Testis (tissue), 3 donors: Measurements from ENCODE around the gene GNAS. TPM values are rescaled to one million over a fixed set of nuclear protein-coding genes. Genes with fewer than 3 reads are reported as not detected.

ENCODE experiments used
- DNase-seq: peaks from one replicate; pipeline ENCODE4 v3.0.0-alpha.2; 2019
- H3K27ac ChIP-seq, 2 donors: fragments of 200-600 bp; sonication (generic); one replicate each; pipeline ENCODE4 v1.5.1; 2019
- H3K27me3 ChIP-seq: fragments of 200-600 bp; sonication (generic); one replicate; pipeline ENCODE4 v1.5.1; 2019
- H3K36me3 ChIP-seq: fragments of 200-600 bp; sonication (generic); one replicate; pipeline ENCODE4 v1.5.1; 2017; ENCODE audit warnings: low read depth; ENCODE audit errors: missing control alignments
- H3K4me1 ChIP-seq: fragments of 200-600 bp; sonication (generic); one replicate; pipeline ENCODE4 v1.5.1; 2019
- H3K4me3 ChIP-seq, 2 donors: fragments of 200-600 bp; sonication (generic); one replicate each; pipeline ENCODE4 v1.5.1; 2017 to 2019
- H3K9me3 ChIP-seq: fragments of 200-600 bp; sonication (generic); one replicate; pipeline ENCODE4 v1.5.1; 2017
- CTCF ChIP-seq, 3 experiments: fragments of 450-650 bp in 2 of 3; fragments of 200-600 bp in 1 of 3; sonication (generic) in 1 of 3; IDR thresholded peaks; one replicate each; pipeline ENCODE4 v1.5.1; 2016 to 2019; ENCODE audit warnings: antibody characterized with exemption in 3 of 3, mild to moderate bottlenecking in 2 of 3, moderate library complexity in 1 of 3
- POLR2A ChIP-seq: fragments of 450-650 bp; IDR thresholded peaks from one replicate; pipeline ENCODE4 v1.6.1; 2017; ENCODE audit warnings: antibody characterized with exemption, mild to moderate bottlenecking, moderate library complexity
- WGBS, 2 donors: methylation state at CpG; one replicate each; pipeline ENCODE4 v1.1.5; 2018; 5-methylcytosine and 5-hydroxymethylcytosine counted together
- intact Hi-C: fragments of 100-400 bp; cut with DNase I; formaldehyde crosslinking; loops from one replicate; pipeline ENCODE4 v1.15.1; 2023; ENCODE audit warnings: low total_unique reads
- polyA plus RNA-seq: library from polyadenylated mRNA; stranded (reverse); fragments of 350-450 nt; fragmentation: Illumina TruSeq; extraction: RNeasy Lipid Tissue Mini Kit (QIAGEN cat#74804); gene quantifications from one replicate; pipeline ENCODE4 v1.2.3, GENCODE V29; 2014; ENCODE audit warnings: low read depth, low replicate concordance; ENCODE audit not compliant: insufficient read depth
- total RNA-seq, 2 donors: library from RNA; depleted of rRNA; stranded (reverse); fragments of >200 nt; gene quantifications; one replicate each; pipeline ENCODE4 v1.2.3, GENCODE V29; 2016

Gene GNAS
- total and polyA plus RNA-seq, 3 donors from 2014 or later = 716 to 885 (median 880) TPM

DNA sequence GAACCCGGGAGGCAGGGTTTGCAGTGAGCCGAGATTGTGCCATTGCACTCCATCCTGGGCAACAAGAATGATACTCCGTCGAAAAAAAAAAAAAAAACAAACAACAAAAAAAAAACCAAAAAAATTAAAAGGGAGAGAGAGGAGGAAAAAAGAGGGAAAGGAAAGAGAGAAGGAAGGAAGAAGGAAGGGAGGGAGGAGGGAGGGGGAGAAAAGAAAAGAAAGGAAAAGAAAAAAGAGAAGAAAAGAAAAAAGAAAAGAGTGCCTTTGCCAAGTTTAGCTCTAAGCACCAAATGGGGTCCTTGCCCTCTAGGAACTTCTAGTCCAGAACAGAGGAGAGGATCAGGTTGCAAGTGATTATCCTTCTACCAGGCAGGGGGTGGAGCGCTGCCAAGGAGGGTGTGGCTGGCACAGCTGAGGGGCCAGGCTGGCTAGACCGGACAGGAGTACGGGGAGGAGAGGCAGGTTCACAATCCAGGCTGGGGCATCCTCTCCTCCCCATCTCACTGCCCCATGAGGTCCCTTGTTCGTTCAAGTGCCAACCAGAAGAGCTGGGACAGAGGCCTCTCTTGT lies 19.1 kb downstream of the GNAS start:
- Histone ChIP-seq H3K4me1 (no peaks in the 10 kb centered on the region), H3K9me3 (no peaks in the 10 kb centered on the region), H3K27me3 (no peaks in the 10 kb centered on the region), H3K27ac (no peak overlapping the region), H3K4me3 (no peak overlapping the region), H3K36me3 (no peaks in the 10 kb centered on the region)
- TF ChIP-seq CTCF (IDR thresholded peaks at IDR 0.05) = no peak
- TF ChIP-seq POLR2A = no peak
- DNase-seq = no peak
- intact Hi-C loops = no loop called here
- 81 to 90% methylated on average over 8 of the region's 8 CpGs for WGBS, 2 donors

DNA sequence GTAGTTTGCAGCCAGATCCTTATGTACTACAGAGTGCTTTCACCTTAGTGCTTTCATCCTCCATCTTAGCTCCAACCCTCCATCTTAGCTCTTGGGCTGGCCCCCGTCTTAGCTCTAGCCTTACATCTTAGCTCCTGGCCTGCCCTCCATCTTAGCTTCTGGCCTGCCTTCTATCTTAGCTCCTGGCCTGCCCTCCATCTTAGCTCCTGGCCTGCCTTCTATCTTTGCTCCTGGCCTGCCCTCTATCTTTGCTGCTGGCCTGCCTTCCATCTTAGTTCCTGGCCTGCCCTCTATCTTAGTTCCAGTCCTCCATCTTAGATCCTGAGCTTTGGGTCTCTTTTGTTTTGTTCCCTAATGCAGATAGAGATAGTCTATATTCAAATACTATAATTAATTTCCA lies 22.0 kb downstream of the GNAS start:
- no peak for DNase-seq
- 81 to 90% methylated on average over 1 of the region's 1 CpG for WGBS, 2 donors
- H3K9me3 ChIP-seq = no peaks in the 10 kb centered on the region
- intact Hi-C loops = no loop called here
- H3K36me3 ChIP-seq = no peaks in the 10 kb centered on the region
- TF ChIP-seq CTCF (IDR thresholded peaks at IDR 0.05) (no peak), POLR2A (no peak)
- peaks cover 6% of the 10 kb centered on the region for H3K4me1 ChIP-seq
- no peak overlapping the region for H3K4me3 ChIP-seq
- no peak overlapping the region for H3K27ac ChIP-seq
- H3K27me3 ChIP-seq = no peaks in the 10 kb centered on the region

GRCh38 chr20:58875111-58875510 lies 22.6 kb downstream of the GNAS start:
- intact Hi-C loops = no loop called here
- 92 to 94% methylated on average over 3 of the region's 3 CpGs for WGBS, 2 donors
- no peak overlapping the region for H3K4me3 ChIP-seq
- TF ChIP-seq POLR2A = no peak
- TF ChIP-seq CTCF (IDR thresholded peaks at IDR 0.05) = no peak
- DNase-seq = no peak
- no peaks in the 10 kb centered on the region for H3K36me3 ChIP-seq
- no peaks in the 10 kb centered on the region for H3K27me3 ChIP-seq
- no peaks in the 10 kb centered on the region for H3K9me3 ChIP-seq
- no peak overlapping the region for H3K27ac ChIP-seq
- H3K4me1 ChIP-seq = peaks cover 6% of the 10 kb centered on the region

DNA sequence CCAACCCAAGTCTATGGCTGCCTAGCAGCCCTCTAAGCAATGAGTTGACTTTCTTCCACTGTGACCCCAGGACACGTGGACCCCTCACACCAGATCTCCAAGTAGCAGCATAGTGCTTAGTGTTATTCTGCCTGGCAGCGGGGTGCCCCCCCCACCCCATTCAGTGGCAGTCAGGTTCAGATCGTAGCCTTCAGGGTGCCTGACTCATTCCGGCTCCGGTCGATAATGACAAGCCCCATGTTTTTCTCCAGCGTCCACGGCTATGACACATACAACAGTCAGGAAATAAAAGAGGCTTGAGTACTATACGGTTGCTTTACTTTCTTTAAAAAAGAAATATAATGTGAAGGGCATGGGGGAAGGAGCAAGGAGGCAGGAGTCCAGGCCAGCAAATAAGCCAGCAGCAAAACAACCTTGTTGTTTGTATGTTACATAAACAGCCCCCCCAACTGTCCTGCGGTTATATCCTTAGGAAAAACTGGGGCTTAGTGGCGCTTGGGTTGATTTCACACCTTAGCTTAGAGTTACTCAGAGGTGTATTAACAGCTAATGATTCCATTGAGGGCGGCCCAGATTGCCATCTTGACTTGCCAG lies 23.1 kb downstream of the GNAS start:
- no peaks in the 10 kb centered on the region for H3K36me3 ChIP-seq
- intact Hi-C loops = no loop called here
- 92 to 94% methylated on average over 12 of the region's 12 CpGs for WGBS, 2 donors
- no peaks in the 10 kb centered on the region for H3K9me3 ChIP-seq
- DNase-seq = no peak
- H3K4me1 ChIP-seq = peaks cover 6% of the 10 kb centered on the region
- no peak overlapping the region for H3K4me3 ChIP-seq
- H3K27me3 ChIP-seq = no peaks in the 10 kb centered on the region
- H3K27ac ChIP-seq = no peak overlapping the region
- TF ChIP-seq CTCF (IDR thresholded peaks at IDR 0.05) (no peak), POLR2A (no peak)

DNA sequence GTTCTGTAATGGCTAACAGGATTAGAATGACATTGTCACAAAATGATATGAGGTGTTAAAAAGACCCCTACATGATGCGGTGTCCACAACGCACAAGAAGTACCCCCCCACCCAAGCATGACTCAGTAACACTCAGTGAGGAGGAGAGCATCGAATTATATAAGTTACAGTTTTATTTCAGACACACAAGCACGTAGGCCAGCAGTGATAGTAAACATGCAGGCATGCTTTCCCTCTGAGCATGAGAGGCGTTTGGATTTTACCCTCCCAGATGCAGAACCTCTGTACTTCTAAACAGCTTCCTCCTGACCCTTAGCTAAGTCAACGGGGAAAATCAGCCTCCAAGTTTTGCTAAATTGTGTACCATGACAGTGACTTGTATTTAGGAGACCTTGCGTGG lies 23.9 kb downstream of the GNAS start:
- Histone ChIP-seq H3K9me3 (no peaks in the 10 kb centered on the region), H3K4me1 (peaks cover 6% of the 10 kb centered on the region), H3K36me3 (no peaks in the 10 kb centered on the region), H3K27me3 (no peaks in the 10 kb centered on the region), H3K27ac (no peak overlapping the region), H3K4me3 (no peak overlapping the region)
- intact Hi-C loops = no loop called here
- DNase-seq = no peak
- WGBS, 2 donors = 85% methylated on average over 7 of the region's 7 CpGs
- no peak for TF ChIP-seq POLR2A
- no peak for TF ChIP-seq CTCF (IDR thresholded peaks at IDR 0.05)
